ENCODE measurements around the gene ADIPOR1.

DNA sequence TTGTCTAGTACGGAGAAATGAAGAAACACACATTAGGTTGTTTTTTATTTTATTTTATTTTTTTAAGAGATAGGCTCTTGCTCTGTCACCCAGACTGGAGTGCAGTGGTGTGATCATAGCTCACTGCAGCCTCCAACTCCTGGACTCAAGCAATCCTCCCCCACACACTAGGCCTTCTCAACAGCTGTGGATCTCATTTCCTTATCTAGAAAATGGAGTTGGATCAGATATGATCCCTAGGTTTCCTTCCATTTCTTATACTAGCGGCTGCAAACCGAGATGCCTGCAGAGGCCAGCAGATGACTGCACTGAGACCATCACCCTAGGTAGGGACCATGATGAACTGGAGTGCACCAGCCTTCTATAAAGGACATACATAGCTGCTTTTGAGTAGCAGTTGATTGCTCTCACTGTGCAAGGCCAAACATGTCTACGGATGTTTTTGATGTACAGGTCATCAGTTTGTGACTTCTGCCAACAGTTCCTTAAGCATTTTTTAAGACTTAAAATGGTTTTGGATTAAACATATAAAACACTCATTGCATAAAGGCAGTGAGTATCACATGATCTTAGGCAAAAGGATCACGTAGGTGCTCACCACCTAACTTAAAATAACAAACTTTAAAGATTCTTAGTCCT is 19.7 kb downstream of the ADIPOR1 start:
- TF ChIP-seq, protein P1, sequence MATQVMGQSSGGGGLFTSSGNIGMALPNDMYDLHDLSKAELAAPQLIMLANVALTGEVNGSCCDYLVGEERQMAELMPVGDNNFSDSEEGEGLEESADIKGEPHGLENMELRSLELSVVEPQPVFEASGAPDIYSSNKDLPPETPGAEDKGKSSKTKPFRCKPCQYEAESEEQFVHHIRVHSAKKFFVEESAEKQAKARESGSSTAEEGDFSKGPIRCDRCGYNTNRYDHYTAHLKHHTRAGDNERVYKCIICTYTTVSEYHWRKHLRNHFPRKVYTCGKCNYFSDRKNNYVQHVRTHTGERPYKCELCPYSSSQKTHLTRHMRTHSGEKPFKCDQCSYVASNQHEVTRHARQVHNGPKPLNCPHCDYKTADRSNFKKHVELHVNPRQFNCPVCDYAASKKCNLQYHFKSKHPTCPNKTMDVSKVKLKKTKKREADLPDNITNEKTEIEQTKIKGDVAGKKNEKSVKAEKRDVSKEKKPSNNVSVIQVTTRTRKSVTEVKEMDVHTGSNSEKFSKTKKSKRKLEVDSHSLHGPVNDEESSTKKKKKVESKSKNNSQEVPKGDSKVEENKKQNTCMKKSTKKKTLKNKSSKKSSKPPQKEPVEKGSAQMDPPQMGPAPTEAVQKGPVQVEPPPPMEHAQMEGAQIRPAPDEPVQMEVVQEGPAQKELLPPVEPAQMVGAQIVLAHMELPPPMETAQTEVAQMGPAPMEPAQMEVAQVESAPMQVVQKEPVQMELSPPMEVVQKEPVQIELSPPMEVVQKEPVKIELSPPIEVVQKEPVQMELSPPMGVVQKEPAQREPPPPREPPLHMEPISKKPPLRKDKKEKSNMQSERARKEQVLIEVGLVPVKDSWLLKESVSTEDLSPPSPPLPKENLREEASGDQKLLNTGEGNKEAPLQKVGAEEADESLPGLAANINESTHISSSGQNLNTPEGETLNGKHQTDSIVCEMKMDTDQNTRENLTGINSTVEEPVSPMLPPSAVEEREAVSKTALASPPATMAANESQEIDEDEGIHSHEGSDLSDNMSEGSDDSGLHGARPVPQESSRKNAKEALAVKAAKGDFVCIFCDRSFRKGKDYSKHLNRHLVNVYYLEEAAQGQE (IDR thresholded peaks at IDR 0.05; ENCODE audit: insufficient read depth in 1 of 2, low read depth in 2 of 2, low read length in 2 of 2): no peak
- TF ChIP-seq POLR2AphosphoS5 (IDR thresholded peaks at IDR 0.05; ENCODE audit: low read depth, low read length) (no peak), TAF1 (IDR thresholded peaks at IDR 0.05; ENCODE audit: borderline replicate concordance, insufficient read depth, low read length) (no peak)

All from PFSK-1 (cell line).